GM04503 (cell line): Measurements from ENCODE around the gene MICOS13.
A peak's percentile ranks its signal among the peaks of the same experiment; 100 is the strongest.

ENCODE experiments used
- DNase-seq: peaks from one replicate; pipeline ENCODE4 v3.0.0-alpha.2; 2012; ENCODE audit warnings: low read depth

MICOS13 gene

GRCh38 chr19:5687360-5688198 lies 7.3 kb upstream of the MICOS13 start:
- DNase-seq, result no peak

GRCh38 chr19:5686647-5687359 lies 6.5 kb upstream of the MICOS13 start:
- peak; percentile 39 for DNase-seq

- no peak for DNase-seq
Observed at GRCh38 chr19:5686326-5686646, 6.0 kb upstream of the MICOS13 start.

GRCh38 chr19:5684694-5685430 lies 4.5 kb upstream of the MICOS13 start:
- DNase-seq, result no peak

GRCh38 chr19:5683177-5683886 lies 3.0 kb upstream of the MICOS13 start:
- DNase-seq, result no peak

GRCh38 chr19:5682107-5682482 lies 1.8 kb upstream of the MICOS13 start:
- no peak for DNase-seq

GRCh38 chr19:5681391-5682106 lies 1.2 kb upstream of the MICOS13 start:
- no peak for DNase-seq

GRCh38 chr19:5680084-5680436 lies 256 bp downstream of the MICOS13 start:
- DNase-seq, result no peak

- no peak for DNase-seq
Observed at GRCh38 chr19:5679289-5680083, 830 bp downstream of the MICOS13 start.

GRCh38 chr19:5678071-5678718 lies 2.1 kb downstream of the MICOS13 start:
- DNase-seq, result no peak

GRCh38 chr19:5677580-5677979 lies 2.7 kb downstream of the MICOS13 start:
- DNase-seq, result no peak

- no peak for DNase-seq
Observed at GRCh38 chr19:5677136-5677535, 3.2 kb downstream of the MICOS13 start.

GRCh38 chr19:5676772-5677105 lies 3.6 kb downstream of the MICOS13 start:
- DNase-seq, result no peak

GRCh38 chr19:5676105-5676771 lies 4.1 kb downstream of the MICOS13 start:
- DNase-seq, result no peak

GRCh38 chr19:5674714-5675113 lies 5.6 kb downstream of the MICOS13 start:
- no peak for DNase-seq

- DNase-seq, result no peak
Observed at GRCh38 chr19:5673752-5674151, 6.6 kb downstream of the MICOS13 start.

- no peak for DNase-seq
Observed at GRCh38 chr19:5672708-5673459, 7.4 kb downstream of the MICOS13 start.

GRCh38 chr19:5671600-5671999 lies 8.7 kb downstream of the MICOS13 start:
- DNase-seq, result no peak

GRCh38 chr19:5669212-5669611 lies 11.1 kb downstream of the MICOS13 start:
- DNase-seq, result no peak
